CD4-positive, alpha-beta T cell treated with Interleukin-12 subunit alpha and Interleukin-12 subunit beta, for 1 hour (primary cell): ENCODE data around the gene BPIFA1.

Experiments used
- DNase-seq: peaks from one replicate; pipeline ENCODE4 v3.0.0-alpha.2; 2020

Gene BPIFA1

DNA sequence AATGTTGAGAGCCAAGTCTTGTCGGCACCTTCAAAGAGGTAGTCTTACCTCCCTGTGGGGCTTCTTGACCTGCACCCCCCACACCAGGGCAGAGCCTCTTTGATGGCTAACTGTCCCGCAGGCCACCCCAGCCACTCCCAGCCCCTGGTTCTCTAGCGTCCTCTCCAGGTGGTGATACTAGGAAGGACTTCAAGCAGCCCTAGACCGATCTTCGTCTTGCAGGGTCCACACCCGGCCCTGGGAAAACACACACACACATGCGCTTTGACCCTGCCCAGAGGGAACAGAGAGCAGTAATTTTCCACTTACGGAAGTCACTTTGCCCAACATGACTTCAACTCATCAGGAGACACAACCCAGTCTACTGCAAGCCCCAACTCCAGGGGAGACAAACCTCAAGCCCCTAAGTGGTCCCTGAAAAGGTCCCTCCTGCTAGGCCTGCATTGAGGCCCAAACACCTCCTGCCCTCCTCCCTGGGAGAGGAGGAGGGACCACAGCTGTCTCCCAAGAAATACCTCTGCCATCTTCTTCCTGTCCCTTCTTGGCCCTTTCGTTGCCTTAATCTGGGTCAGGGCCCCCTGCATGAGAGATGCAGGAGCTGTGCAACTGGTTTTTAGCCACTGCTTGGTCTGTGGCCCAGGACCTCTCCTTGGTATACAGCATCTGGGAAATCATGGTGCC, 44.3 kb downstream of the BPIFA1 start:
- DNase-seq = no peak

- no peak for DNase-seq
Observed at GRCh38 chr20:33280775-33281174, 45.0 kb downstream of the BPIFA1 start.

GRCh38 chr20:33281550-33282146, 45.9 kb downstream of the BPIFA1 start:
- no peak for DNase-seq

DNA sequence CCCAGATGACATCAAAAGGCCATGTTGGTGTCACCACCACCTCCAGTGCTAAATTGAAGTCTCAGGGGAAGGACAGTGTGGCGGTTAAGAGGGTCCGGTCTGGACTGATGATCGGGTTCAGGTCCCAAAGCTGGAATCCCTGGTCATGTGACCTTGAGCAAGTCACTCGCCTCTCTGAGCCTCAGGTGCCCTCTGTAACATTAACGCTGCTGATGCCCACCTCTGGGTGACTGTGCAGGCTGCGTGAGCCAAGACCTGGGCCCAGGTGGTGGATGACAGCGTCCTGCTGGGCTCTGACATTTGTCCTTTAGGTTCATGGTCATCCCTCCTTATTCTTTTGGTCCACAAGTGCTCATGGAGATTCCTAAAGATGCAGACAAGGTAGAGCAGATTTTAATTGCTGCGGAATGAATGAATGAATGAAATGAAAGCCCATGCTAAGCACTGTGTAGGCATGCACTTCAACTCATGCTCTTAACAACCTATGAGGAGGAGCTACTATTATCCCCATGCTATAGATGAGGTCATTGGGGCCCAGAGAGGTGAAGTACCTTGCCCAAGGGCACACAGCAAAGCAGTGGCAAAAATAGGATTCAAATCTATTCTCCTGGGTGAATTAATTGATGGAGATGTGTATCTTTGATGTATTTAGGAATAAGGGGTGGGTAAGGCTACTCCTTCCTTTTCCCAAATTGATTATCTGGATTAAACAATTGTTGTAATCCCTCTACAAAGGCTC, 46.6 kb downstream of the BPIFA1 start:
- DNase-seq = no peak

GRCh38 chr20:33282991-33283555, 47.3 kb downstream of the BPIFA1 start, which contains the start of gene BPIFB1:
Gene BPIFB1, plus strand, starts transcription at chr20:33283214. Its CDS starts 2,860 bp downstream, at chr20:33286074.
- DNase-seq = no peak

DNA sequence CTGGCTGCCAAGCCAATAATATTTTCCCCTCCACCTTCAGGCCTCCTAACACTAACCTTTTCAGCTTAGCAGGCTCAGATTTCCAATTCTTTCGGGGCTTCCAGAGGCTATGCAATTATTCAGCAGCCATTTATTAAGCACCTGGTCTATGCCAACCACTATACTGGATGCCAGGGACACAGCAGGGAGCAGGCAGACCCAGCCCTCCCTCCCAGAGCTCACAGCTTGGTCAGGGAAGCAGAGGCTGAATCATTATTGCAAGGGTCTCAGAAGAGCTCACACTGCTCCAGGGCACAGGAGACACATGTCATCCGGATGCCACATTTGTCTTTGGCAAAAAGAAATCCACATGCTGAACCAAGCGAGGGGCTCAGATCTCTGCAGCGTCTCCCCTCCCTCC, 48.5 kb downstream of the BPIFA1 start:
- DNase-seq = no peak

DNA sequence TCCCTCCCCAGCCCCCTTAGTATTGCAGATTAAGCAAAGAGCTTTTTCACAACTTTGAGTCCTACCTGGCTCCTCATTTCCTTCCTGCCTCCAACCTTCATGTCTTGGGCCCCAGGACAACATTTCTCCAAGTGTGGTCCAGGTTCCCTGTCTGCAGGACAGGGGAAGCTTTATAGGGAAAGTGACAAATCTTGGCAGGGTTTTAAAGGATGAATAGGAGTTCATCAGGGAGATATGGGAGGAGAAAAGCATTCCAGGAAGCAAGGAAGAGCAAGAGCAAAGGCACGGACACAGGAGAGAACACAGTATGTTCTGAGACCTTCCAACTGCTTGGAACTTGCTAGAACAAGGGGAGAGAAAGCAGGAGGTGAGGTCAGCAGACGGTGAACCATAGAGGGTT, 49.1 kb downstream of the BPIFA1 start:
- DNase-seq = no peak

- no peak for DNase-seq
Observed at GRCh38 chr20:33285861-33286495, 50.2 kb downstream of the BPIFA1 start.

DNA sequence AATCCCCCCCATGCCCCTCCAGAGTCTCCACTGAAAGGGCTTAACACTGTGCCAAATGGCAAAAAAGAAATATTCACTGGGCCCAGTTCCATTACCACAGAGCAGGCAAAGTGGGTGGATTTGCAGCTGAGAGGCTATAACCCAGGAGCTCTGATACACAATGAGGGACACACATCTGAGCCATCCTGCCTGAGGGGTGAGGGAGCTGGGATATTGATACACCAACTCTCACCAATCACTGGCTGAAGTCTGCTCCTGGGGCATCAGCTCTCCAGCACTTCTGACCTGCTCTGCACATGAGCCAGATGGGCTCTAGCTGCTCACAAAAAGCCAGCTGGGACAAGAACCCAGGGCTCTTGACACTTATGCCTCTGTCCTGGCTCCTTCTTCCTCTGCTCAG, 52.1 kb downstream of the BPIFA1 start:
- no peak for DNase-seq

DNA sequence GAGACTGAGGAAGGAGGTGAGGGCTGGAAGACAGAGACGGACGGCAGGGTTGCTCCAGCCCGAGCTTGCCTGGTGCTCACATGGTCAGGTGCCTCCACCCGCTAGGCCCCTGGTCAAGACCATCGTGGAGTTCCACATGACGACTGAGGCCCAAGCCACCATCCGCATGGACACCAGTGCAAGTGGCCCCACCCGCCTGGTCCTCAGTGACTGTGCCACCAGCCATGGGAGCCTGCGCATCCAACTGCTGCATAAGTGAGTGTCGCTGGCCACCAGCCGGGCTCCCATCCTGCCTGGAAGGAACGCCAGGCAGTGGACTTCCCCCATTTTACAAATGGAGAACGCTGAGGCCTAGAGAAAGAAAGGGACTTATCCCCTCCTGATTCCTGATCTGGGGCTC, 55.1 kb downstream of the BPIFA1 start:
- DNase-seq = no peak

DNA sequence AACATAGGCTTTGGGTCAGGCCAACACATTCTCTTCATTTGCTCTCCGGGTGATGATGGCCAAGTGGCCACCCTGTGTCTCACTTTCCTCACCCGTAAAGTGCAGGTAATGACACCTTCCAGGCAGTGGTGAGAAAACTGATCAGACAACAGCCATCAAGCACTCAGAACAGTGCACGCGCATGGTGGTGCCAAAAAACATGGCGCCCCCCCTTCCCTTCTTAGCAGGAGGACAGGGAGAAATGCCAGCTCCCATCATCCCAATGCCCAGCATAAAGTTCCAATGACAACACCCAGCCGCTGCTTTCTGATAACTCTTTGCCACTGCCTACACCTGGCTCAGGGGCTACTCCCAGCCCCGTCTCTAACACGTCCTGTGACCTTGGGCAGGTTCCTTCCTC, 55.6 kb downstream of the BPIFA1 start:
- DNase-seq = no peak

- peak; percentile 58 for DNase-seq
Observed at GRCh38 chr20:33291830-33292355, 56.1 kb downstream of the BPIFA1 start.
